Mononuclear cell (primary cell): ENCODE results near the gene RNF212B. TPM values are rescaled to one million over a fixed set of nuclear protein-coding genes. Genes with fewer than 3 reads are reported as not detected.

Experiments
- H3K27me3 ChIP-seq: 2 replicates; pipeline ENCODE4 v1.6.0; 2011; ENCODE audit warnings: low read length, control low read depth; ENCODE audit not compliant: insufficient read depth
- H3K4me1 ChIP-seq: 2 replicates; pipeline ENCODE4 v1.5.1; 2011; ENCODE audit warnings: mild to moderate bottlenecking, low read length, control low read depth; ENCODE audit not compliant: insufficient read depth
- H3K4me3 ChIP-seq: 2 replicates; pipeline ENCODE4 v1.5.1; 2011; ENCODE audit warnings: mild to moderate bottlenecking, low read length, moderate library complexity
- H3K9me3 ChIP-seq: 2 replicates; pipeline ENCODE4 v1.5.1; 2011; ENCODE audit warnings: low read depth, mild to moderate bottlenecking, control low read depth, low read length
- total RNA-seq: library from RNA; depleted of rRNA; stranded (reverse); fragments of >200 nt; gene quantifications from one replicate; pipeline ENCODE4 v1.2.3, GENCODE V29; 2012

RNF212B gene
- total RNA-seq, 1 donor: 0.10 TPM

GRCh38 chr14:23316300-23316699 is 78.6 kb downstream of the RNF212B start:
- H3K27me3 ChIP-seq: no peaks in the 10 kb centered on the region
- no peak overlapping the region for H3K4me3 ChIP-seq
- H3K9me3 ChIP-seq: no peaks in the 10 kb centered on the region
- H3K4me1 ChIP-seq: peaks cover 9% of the 10 kb centered on the region

- Histone ChIP-seq H3K4me1 (peaks cover 33% of the 10 kb centered on the region), H3K27me3 (no peaks in the 10 kb centered on the region), H3K4me3 (peak overlapping the region; percentile 39), H3K9me3 (no peaks in the 10 kb centered on the region)
Measured at GRCh38 chr14:23319746-23320583, 82.2 kb downstream of the RNF212B start.

GRCh38 chr14:23320584-23321571 is 83.1 kb downstream of the RNF212B start, which contains the start of gene PABPN1:
TSS of gene PABPN1 (plus strand) at chr14:23321457. CDS start at chr14:23321470, 13 bp downstream.
- Histone ChIP-seq H3K9me3 (no peaks in the 10 kb centered on the region), H3K4me1 (peaks cover 33% of the 10 kb centered on the region), H3K4me3 (peak within 1 kb of the TSS; percentile 72), H3K27me3 (no peaks in the 10 kb centered on the region)

GRCh38 chr14:23321572-23322547 is 84.1 kb downstream of the RNF212B start:
- Histone ChIP-seq H3K4me1 (peaks cover 33% of the 10 kb centered on the region), H3K9me3 (no peaks in the 10 kb centered on the region), H3K27me3 (no peaks in the 10 kb centered on the region), H3K4me3 (peak overlapping the region; percentile 72)

Other genes starting within 250 kb of the RNF212B start
- 6.9 TPM for gene C14orf93, start 227.8 kb upstream of the RNF212B start, total RNA-seq
- 13.2 TPM for gene PSMB5, start 203.0 kb upstream of the RNF212B start, total RNA-seq
- gene PSMB11, start 195.7 kb upstream of the RNF212B start, total RNA-seq: not detected
- 0.63 TPM for gene CDH24, start 180.4 kb upstream of the RNF212B start, total RNA-seq
- 123 TPM for gene ACIN1, start 142.8 kb upstream of the RNF212B start, total RNA-seq
- gene C14orf119, start 142.4 kb upstream of the RNF212B start, total RNA-seq: 5.2 TPM
- gene CIROP, start 132.9 kb upstream of the RNF212B start, total RNA-seq: not detected
- gene CEBPE, start 118.7 kb upstream of the RNF212B start, total RNA-seq: 0.21 TPM
- gene SLC7A8, start 54.3 kb upstream of the RNF212B start, total RNA-seq: 0.21 TPM
- gene HOMEZ, start 48.2 kb downstream of the RNF212B start, total RNA-seq: 1.5 TPM
- gene PPP1R3E, start 64.9 kb downstream of the RNF212B start, total RNA-seq: 12.5 TPM
- 3.4 TPM for gene BCL2L2, start 68.9 kb downstream of the RNF212B start, total RNA-seq
- gene PABPN1, start 83.5 kb downstream of the RNF212B start, total RNA-seq: 51.0 TPM
- 5.6 TPM for gene SLC22A17, start 115.0 kb downstream of the RNF212B start, total RNA-seq
- gene EFS, start 127.2 kb downstream of the RNF212B start, total RNA-seq: not detected
- not detected for gene IL25, start 134.9 kb downstream of the RNF212B start, total RNA-seq
- gene CMTM5, start 139.1 kb downstream of the RNF212B start, total RNA-seq: 22.0 TPM
- gene MYH6, start 170.3 kb downstream of the RNF212B start, total RNA-seq: not detected
- gene MYH7, start 197.7 kb downstream of the RNF212B start, total RNA-seq: not detected
- 92.7 TPM for gene NGDN, start 231.8 kb downstream of the RNF212B start, total RNA-seq